Hepatic stellate cell (primary cell): ENCODE measurements around the gene ELF4.

ENCODE experiments used
- DNase-seq: peaks from one replicate; pipeline ENCODE4 v3.0.0; 2011; ENCODE audit warnings: low spot score

The ELF4 gene

DNA sequence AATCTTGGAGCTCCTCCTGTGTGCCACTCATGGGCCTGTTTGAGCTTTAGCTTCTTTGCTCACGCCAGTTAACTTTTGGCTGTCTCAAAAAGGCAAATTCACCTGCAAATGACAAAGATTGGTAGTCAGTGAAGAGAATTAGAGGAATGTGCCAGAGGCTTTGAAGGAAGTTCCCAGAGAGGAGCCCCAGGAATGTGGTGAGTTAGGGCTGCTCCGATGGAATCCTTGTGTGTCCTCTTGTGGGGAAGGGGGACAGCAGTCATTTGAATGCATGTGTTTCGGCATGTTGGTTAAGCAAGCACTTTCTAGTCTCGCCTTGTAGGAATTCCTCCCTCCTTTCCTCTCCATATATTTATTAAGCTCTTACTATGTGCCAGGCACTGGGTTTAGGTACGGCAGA, 62.9 kb downstream of the ELF4 start:
- no peak for DNase-seq

DNA sequence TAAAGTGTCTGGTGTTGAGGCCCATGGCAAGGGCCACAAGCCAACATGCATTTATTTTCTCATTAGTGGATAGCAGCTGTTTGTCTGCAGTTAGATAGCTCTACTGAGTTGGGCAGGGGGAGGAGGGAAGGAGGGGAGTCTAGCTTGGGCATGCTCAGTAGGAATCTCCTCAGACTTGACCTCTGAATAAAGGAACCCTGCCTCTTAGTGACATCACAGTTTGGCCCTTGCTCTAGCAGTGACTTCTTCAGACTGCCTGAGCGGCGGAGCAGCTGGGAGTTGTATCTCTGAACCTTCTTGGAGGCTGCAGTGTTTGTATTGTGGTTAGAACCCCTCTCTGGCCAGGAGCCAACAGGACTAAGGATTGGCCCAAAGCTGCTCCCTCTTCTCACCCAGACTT, 70.5 kb downstream of the ELF4 start:
- no peak for DNase-seq

DNA sequence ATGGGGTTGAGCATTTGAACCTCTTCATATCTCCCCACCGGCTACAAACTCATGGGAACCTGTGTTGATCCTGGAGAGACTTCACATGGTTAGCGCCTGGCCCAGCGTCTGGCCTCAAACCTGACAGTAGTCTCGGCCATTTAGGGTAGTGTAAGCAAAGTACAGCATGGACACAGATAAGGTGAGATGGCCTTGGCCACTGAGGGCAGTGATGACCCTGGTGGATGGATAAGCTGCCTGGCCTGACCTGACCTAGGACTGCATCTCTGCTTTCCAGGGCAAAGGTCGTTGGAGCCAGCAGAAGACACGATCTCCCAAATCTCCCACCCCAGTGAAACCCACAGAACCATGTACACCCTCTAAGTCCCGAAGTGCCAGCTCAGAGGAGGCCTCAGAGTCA, 76.1 kb downstream of the ELF4 start:
- DNase-seq: no peak

DNA sequence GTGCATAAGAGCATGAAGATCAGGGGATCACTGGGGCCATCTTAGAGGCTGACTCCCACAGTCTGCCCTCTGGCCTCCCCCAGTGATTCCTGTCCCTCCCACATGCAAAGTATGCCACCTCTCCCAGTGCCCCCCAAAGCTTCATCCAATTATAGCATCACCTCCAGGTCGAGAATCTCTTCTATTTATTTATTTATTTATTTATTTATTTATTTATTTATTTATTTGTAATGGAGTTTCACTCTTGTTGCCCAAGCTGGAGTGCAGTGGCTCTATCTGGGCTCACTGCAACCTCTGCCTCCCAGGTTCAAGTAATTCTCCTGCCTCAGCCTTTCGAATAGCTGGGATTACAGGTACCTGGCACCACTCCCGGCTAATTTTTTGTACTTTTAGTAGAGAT, 77.7 kb downstream of the ELF4 start:
- no peak for DNase-seq

DNA sequence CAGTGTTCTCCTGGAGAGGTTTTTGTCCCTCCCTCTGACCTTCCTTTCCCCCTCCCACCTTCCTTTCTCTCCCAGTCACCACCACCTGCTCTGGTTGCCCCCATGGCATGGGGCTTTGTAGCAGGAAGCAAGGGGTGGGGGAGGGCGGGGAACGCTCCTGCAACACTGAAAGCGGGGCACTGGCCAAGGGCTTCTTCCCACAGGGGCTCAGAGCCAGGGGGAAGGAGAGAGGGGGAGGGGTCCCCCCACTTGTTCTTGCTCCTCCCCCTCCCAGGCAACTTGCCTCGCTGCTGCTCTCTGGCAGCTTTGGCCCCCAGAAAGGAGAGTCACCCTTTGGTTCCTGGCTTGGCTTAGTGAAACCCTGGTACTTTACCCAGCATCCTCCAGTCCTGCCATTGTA, 79.5 kb downstream of the ELF4 start:
- DNase-seq: no peak

DNA sequence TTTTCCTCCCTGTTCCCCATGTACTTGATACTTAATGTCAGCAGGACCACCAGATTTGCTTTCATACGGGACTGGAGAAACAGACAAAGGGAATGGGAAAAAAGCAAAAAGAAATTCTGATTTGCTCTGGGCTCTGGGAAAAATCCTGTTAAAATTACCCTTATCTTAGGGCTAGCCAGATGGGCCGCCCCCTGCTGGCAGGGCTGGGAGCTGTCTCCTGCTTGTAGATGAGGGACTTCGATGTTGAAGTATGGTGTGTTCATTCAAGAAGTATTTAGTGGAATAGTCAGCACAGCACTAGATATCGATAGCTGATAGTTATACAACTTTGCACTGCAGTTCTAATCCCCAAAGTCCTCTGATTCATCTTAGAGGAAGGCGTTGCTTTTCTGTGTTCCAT, 82.1 kb downstream of the ELF4 start:
- peak; percentile 31 for DNase-seq

DNA sequence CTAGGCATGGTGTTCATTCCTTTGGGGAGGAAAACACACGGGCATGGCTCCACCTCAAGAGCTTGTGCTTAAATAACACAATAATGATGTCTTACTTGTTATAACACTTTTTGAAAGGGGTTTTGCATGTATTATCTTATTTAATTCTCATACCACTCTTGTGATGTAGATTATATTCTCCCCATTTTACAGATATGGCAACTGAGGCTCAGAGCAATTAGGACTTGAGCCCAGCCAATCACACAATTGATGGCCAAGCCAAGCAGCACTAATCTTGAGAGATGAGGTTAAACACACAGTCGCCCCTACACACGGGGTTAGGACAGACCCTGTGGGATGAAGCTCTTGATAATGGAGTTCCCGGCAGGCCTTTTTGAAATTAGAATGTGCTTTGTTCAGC, 82.7 kb downstream of the ELF4 start:
- DNase-seq: no peak

DNA sequence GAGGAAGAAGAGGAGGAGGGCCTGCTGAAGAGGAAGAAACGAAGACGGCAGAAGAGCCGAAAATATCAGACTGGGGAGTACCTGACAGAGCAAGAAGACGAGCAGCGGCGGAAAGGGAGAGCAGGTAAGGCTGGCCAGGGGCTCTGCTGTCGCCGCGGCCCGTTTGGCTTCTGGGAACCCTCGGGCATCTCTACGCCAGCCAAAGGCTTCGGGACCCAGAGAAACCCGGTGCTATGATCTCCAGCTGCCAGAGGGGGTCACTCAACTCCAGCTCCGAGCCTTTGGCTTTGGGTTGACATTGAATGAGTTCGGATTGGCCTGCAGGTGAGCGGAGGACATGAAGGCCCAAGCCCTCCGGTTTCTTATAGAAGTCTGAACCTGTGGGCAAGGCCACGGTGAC, 85.0 kb downstream of the ELF4 start:
- no peak for DNase-seq

DNA sequence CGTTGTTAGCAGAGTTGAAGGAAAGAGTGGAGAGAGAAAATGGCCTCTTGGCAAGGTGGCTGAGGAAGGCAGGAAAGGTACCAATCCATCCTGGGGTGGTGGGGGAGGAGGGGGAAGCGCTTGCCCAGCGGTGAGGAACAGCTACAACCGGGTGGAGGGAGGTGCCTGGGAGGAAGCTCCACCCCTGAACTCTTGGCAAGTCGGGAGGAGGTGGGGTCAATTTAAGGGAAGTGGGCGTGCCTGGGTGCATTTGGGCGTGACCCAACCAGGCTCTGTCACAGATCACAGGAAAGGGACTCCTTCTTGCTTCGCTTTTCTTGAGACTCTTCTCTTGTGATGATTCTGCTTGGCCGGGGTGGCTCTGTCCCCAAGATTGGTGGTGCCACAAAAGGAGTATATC, 86.2 kb downstream of the ELF4 start:
- DNase-seq: peak; percentile 74

DNA sequence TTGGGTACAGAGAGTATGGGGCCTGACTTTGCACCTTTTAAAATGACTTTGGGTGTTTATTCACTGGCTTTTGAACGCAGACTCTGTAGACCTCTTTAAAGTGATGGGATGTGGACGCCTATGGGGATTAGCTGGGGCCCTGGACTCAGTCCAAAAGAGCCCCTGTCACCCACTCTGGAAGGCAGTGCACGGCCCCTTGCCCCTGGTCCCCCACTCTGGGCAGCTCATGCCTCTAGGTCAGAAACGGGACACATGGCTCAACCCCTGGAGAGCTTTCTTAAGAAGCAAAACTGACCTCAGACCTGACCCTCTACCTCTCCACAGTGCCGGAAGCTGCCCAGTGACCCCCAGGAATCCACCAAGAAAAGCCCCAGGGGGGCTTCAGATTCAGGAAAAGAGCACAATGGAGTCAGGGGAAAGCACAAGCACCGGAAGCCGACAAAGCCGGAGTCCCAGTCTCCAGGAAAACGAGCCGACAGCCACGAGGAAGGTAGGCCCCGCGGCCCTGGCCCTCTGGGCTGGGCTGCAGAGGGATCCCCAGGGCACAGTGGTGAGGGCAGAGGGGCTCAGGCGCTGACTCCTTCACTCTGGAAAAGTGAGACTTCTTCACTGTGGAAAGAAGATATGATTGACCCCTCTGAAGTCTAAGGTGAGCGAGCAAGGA, 89.5 kb downstream of the ELF4 start:
- no peak for DNase-seq

DNA sequence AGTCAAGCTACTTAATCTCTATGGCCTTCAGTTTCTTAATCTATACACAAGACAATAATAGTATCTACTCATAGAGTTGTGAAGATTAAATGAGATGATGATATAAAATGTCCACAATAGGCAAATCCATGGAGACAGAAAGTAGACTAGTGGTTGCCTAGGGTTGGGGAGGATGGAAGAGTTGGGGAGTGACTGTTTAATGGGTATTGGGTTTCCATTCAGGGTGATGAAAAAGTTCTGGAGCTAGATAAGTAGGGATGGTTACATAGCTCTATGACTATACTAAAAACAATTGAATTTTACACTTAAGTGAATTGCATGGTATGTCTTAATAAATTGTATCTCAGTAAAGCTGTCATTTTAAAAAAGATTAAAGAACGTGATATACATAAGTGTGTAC, 92.2 kb downstream of the ELF4 start:
- no peak for DNase-seq

DNA sequence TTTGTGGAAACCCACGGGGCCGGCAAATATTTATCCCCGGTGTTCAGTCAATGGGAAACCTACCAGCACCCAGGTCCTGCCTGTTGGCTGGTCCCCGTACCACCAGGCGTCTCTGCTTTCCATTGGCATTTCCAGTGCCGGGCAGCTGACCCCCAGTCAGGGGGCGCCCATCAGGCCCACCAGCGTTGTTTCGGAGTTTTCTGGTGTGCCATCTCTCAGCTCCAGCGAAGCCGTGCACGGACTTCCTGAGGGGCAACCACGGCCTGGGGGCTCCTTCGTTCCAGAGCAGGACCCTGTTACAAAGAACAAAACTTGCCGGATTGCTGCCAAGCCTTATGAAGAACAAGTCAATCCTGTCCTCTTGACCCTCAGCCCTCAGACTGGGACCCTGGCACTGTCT, 95.1 kb downstream of the ELF4 start:
- DNase-seq: no peak
